ENCODE data around the gene NOC4L. TPM values are rescaled to one million over a fixed set of nuclear protein-coding genes. Genes with fewer than 3 reads are reported as not detected.

The NOC4L gene
- total and polyA plus RNA-seq, 2 of the 4 experiments (the other 2 are of a cell fraction): 5.2 to 13.4 TPM

DNA sequence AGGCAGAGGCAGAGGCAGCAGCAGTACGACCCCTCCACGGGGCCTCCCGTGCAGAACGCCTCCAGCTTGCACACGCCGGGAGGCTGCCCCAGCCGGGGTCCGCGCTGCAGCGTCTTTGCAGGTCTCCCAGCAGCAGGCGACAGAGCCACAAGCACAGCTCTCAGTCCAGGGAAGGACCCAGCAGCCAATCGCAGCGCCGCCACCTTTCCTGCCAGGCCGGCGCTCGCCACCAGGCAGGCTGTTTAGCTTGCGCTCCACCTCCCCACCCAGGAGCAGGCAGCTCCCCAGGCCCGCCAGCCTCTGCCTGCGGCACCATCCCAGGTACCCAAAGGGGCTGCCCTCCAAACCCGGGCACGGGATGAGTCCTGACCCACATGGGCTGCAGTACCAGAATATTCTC lies 25.4 kb upstream of the NOC4L start:
- no peaks in the 10 kb centered on the region for H3K79me1 ChIP-seq (ENCODE audit: low read depth in 1 of 2, low read length in 2 of 2)
- H3K56ac ChIP-seq (ENCODE audit: extremely low read depth, insufficient read depth, low read length): no peak overlapping the region
- 90% methylated on average over 2 of the region's 22 CpGs; no CpG with 5 or more reads in 1 of the 2 experiments for WGBS, 2 experiments (ENCODE audit: extremely low coverage in 2 of 2, insufficient read length in 1 of 2)
- no peak overlapping the region for H2AK9ac ChIP-seq (replicated peaks; ENCODE audit: low read depth, low read length, poor library complexity)
- no peaks in the 10 kb centered on the region for H3K27me3 ChIP-seq (ENCODE audit: control insufficient read depth, insufficient read depth, low read length)
- no peak overlapping the region for H4K91ac ChIP-seq (ENCODE audit: insufficient read depth, low read depth, low read length)
- H4K20me1 ChIP-seq (ENCODE audit: insufficient read depth, low read length): no peaks in the 10 kb centered on the region
- ChIA-PET POLR2A (ENCODE audit: unreplicated experiment) (no interaction called here), CTCF (no interaction called here)
- H3K4ac ChIP-seq (ENCODE audit: low read depth, low read length): no peak overlapping the region
- H2BK120ac ChIP-seq (ENCODE audit: low read depth, low read length): no peak overlapping the region
- ATAC-seq (ENCODE audit: low read depth): no peak
- H3K4me1 ChIP-seq (ENCODE audit: control insufficient read depth, insufficient read depth, low read length): no peaks in the 10 kb centered on the region
- H2BK5ac ChIP-seq (ENCODE audit: low read depth, low read length, poor library complexity, severe bottlenecking): no peak overlapping the region
- no peak overlapping the region for H3K9ac ChIP-seq (ENCODE audit: low read depth, low read length)
- no peak overlapping the region for H3K4me2 ChIP-seq (ENCODE audit: low read depth, low read length)
- TF ChIP-seq SMC3 (IDR thresholded peaks at IDR 0.05; ENCODE audit: low read depth, low read length): no peak
- no peak for TF ChIP-seq RFX5 (IDR thresholded peaks at IDR 0.05; ENCODE audit: low read depth, low read length)
- TF ChIP-seq CTCF (conservative IDR thresholded peaks at IDR 0.05; ENCODE audit: low read depth, low read length): no peak
- no peak for TF ChIP-seq NFE2L2 (IDR thresholded peaks at IDR 0.05; ENCODE audit: low read depth, low read length)
- no peak for TF ChIP-seq MXI1 (IDR thresholded peaks at IDR 0.05; ENCODE audit: borderline replicate concordance, low read depth, low read length)
- no peak for TF ChIP-seq ELK1 (IDR thresholded peaks at IDR 0.05; ENCODE audit: borderline replicate concordance, low read depth, low read length)
- TF ChIP-seq, protein P1, sequence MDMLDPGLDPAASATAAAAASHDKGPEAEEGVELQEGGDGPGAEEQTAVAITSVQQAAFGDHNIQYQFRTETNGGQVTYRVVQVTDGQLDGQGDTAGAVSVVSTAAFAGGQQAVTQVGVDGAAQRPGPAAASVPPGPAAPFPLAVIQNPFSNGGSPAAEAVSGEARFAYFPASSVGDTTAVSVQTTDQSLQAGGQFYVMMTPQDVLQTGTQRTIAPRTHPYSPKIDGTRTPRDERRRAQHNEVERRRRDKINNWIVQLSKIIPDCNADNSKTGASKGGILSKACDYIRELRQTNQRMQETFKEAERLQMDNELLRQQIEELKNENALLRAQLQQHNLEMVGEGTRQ (IDR thresholded peaks at IDR 0.05; ENCODE audit: low read depth, low read length): no peak
- no peak for TF ChIP-seq POLR2A (IDR thresholded peaks at IDR 0.05; ENCODE audit: low read depth, low read length)
- no peak for TF ChIP-seq RAD21 (IDR thresholded peaks at IDR 0.05; ENCODE audit: low read length)
- TF ChIP-seq BHLHE40 (IDR thresholded peaks at IDR 0.05; ENCODE audit: low read depth, low read length): no peak
- DNase-seq: no peak
- H3K27ac ChIP-seq (ENCODE audit: insufficient read depth, low read length): no peak overlapping the region
- H2BK15ac ChIP-seq (ENCODE audit: low read depth, low read length): no peak overlapping the region
- in situ Hi-C loops (cut with MboI; ENCODE audit: low sequenced_read_pairs) (no loop called here), intact Hi-C loops (cut with micrococcal nuclease) (no loop called here), dilution Hi-C loops (cut with HindIII; ENCODE audit: low sequenced_read_pairs, unreplicated experiment) (no loop called here)
- H3K14ac ChIP-seq (replicated peaks; ENCODE audit: low read depth, low read length): no peak overlapping the region
- peaks cover 41% of the 10 kb centered on the region for H3K36me3 ChIP-seq (ENCODE audit: control insufficient read depth, insufficient read depth, low read length)
- no TSS peak for BruUV-seq (replicated peaks)
- H4K5ac ChIP-seq (ENCODE audit: low read depth, low read length): no peak overlapping the region
- no peaks in the 10 kb centered on the region; the same call in 1 of the 2 replicates for H3K9me1 ChIP-seq (ENCODE audit: insufficient read depth, low read length)
- no peak overlapping the region for H3K23ac ChIP-seq (ENCODE audit: low read depth, low read length)
- H3K9me3 ChIP-seq (ENCODE audit: control insufficient read depth, insufficient read depth, low read length): no peaks in the 10 kb centered on the region
- no peak overlapping the region for H2AFZ ChIP-seq (replicated peaks; ENCODE audit: low read length, poor library complexity)
- H3K18ac ChIP-seq (ENCODE audit: low read depth, low read length): no peak overlapping the region
- no peak overlapping the region for H2BK20ac ChIP-seq (ENCODE audit: low read depth, low read length)
- H3K4me3 ChIP-seq (ENCODE audit: insufficient read depth, low read depth, low read length): no peak overlapping the region
- H4K8ac ChIP-seq (ENCODE audit: low read depth in 2 of 2, low read length in 2 of 2): no peak overlapping the region
- H2AK5ac ChIP-seq (ENCODE audit: low read depth, low read length): no peak overlapping the region
